ENCODE results near the gene SGIP1. TPM values are rescaled to one million over a fixed set of nuclear protein-coding genes. Genes with fewer than 3 reads are reported as not detected.

Gene SGIP1
- polyA plus RNA-seq, 3 donors, result not detected

DNA sequence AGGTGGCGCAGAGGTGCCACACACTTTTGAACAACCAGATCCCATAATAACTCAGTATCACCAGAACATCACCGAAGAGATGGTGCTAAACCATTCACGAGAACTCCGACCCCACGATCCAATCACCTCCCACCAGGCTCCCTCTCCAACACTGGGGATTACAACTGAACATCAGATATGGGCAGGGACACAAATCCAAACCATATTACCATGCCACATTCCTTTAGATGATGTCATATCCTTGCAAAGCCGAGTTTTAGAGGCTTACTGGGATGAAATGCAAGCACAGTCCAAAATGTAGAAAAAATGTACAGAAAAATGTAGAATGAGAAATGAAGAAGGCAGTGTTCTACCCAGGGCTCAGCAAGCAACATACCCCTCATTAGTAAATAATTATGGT is 64.7 kb downstream of the SGIP1 start:
- TF ChIP-seq, protein P1, sequence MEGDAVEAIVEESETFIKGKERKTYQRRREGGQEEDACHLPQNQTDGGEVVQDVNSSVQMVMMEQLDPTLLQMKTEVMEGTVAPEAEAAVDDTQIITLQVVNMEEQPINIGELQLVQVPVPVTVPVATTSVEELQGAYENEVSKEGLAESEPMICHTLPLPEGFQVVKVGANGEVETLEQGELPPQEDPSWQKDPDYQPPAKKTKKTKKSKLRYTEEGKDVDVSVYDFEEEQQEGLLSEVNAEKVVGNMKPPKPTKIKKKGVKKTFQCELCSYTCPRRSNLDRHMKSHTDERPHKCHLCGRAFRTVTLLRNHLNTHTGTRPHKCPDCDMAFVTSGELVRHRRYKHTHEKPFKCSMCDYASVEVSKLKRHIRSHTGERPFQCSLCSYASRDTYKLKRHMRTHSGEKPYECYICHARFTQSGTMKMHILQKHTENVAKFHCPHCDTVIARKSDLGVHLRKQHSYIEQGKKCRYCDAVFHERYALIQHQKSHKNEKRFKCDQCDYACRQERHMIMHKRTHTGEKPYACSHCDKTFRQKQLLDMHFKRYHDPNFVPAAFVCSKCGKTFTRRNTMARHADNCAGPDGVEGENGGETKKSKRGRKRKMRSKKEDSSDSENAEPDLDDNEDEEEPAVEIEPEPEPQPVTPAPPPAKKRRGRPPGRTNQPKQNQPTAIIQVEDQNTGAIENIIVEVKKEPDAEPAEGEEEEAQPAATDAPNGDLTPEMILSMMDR (IDR thresholded peaks at IDR 0.05), result no peak
- Histone ChIP-seq H3K36me3 (replicated peaks in 1 of 2; ENCODE audit: control insufficient read depth in 1 of 2, insufficient read depth in 2 of 2, low read length in 2 of 2) (no peaks in the 10 kb centered on the region), H3K4me3 (replicated peaks in 1 of 3; ENCODE audit: low read depth in 2 of 3, low read length in 3 of 3) (no peak overlapping the region), H3K79me2 (ENCODE audit: insufficient read depth, low read length) (no peaks in the 10 kb centered on the region), H3K4me2 (replicated peaks; ENCODE audit: extremely low read depth, low read length, poor library complexity, severe bottlenecking) (no peak overlapping the region), H3K9me3 (replicated peaks in 1 of 2; ENCODE audit: control insufficient read depth in 1 of 2, insufficient read depth in 1 of 2, low read length in 2 of 2) (no peaks in the 10 kb centered on the region), H3K4me1 (ENCODE audit: control insufficient read depth in 1 of 2, insufficient read depth in 2 of 2, low read length in 2 of 2) (no peaks in the 10 kb centered on the region), H3K27me3 (ENCODE audit: control insufficient read depth in 2 of 2, insufficient read depth in 2 of 2, low read length in 2 of 2) (no peaks in the 10 kb centered on the region), H2AFZ (ENCODE audit: insufficient read depth, low read depth, low read length, poor library complexity, severe bottlenecking) (no peak overlapping the region), H3K9ac (ENCODE audit: insufficient read depth, low read length, poor library complexity, severe bottlenecking) (no peak overlapping the region), H3K27ac (ENCODE audit: low read depth in 1 of 2, low read length in 2 of 2) (no peak overlapping the region), H4K20me1 (ENCODE audit: insufficient read depth, low read length) (no peaks in the 10 kb centered on the region)
- 100% methylated on average over 4 of the region's 6 CpGs for WGBS (ENCODE audit: insufficient coverage)
- H3K36me3 Mint-ChIP-seq, result no peaks in the 10 kb centered on the region
- H3K27ac Mint-ChIP-seq, result peak overlapping the region in 1 of 7 donors; percentile 49
- H3K4me3 Mint-ChIP-seq, result no peak overlapping the region
- H3K4me1 Mint-ChIP-seq, result no peaks in the 10 kb centered on the region
- no peak for DNase-seq
- peaks cover 0 to 4% (median 2%) of the 10 kb centered on the region in 3 donors for H3K27me3 Mint-ChIP-seq (ENCODE audit: low read depth in 3 of 3)
- intact Hi-C loops (cut with micrococcal nuclease), result no loop called here
- H3K9me3 Mint-ChIP-seq, result peaks cover 0 to 7% (median 3%) of the 10 kb centered on the region in 7 donors

DNA sequence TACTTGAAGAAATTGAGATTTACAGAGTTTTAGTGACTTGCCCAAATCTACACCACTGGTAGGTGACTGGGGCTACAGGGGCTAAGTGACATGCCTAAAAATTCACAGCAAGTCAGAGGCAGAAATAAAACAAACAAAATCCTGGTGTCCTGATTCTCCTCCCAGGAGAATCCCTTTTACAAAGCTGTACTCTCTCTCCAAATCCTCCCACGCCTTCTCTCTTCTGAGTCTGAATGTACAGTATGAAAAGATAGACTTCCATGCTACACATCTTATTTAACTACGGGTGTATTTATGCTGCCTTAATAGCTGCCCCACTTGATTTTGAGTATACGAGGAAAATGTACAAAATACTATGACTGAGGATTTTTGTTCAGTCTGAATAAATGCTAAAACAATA is 65.4 kb downstream of the SGIP1 start:
- Histone ChIP-seq H3K9ac (ENCODE audit: insufficient read depth, low read length, poor library complexity, severe bottlenecking) (no peak overlapping the region), H3K4me3 (replicated peaks in 1 of 3; ENCODE audit: low read depth in 2 of 3, low read length in 3 of 3) (no peak overlapping the region), H3K4me1 (ENCODE audit: control insufficient read depth in 1 of 2, insufficient read depth in 2 of 2, low read length in 2 of 2) (no peaks in the 10 kb centered on the region), H3K27me3 (ENCODE audit: control insufficient read depth in 2 of 2, insufficient read depth in 2 of 2, low read length in 2 of 2) (no peaks in the 10 kb centered on the region), H3K79me2 (ENCODE audit: insufficient read depth, low read length) (no peaks in the 10 kb centered on the region), H3K9me3 (replicated peaks in 1 of 2; ENCODE audit: control insufficient read depth in 1 of 2, insufficient read depth in 1 of 2, low read length in 2 of 2) (no peaks in the 10 kb centered on the region), H2AFZ (ENCODE audit: insufficient read depth, low read depth, low read length, poor library complexity, severe bottlenecking) (no peak overlapping the region), H3K27ac (ENCODE audit: low read depth in 1 of 2, low read length in 2 of 2) (no peak overlapping the region), H3K4me2 (replicated peaks; ENCODE audit: extremely low read depth, low read length, poor library complexity, severe bottlenecking) (no peak overlapping the region), H4K20me1 (ENCODE audit: insufficient read depth, low read length) (no peaks in the 10 kb centered on the region), H3K36me3 (replicated peaks in 1 of 2; ENCODE audit: control insufficient read depth in 1 of 2, insufficient read depth in 2 of 2, low read length in 2 of 2) (no peaks in the 10 kb centered on the region)
- TF ChIP-seq, protein P1 (IDR thresholded peaks at IDR 0.05), result no peak
- no peaks in the 10 kb centered on the region for H3K4me1 Mint-ChIP-seq
- intact Hi-C loops (cut with micrococcal nuclease), result no loop called here
- no peak for DNase-seq
- WGBS (ENCODE audit: insufficient coverage), result no CpG with 5 or more reads among the region's 3 CpGs
- H3K36me3 Mint-ChIP-seq, result no peaks in the 10 kb centered on the region
- peaks cover 0 to 4% (median 2%) of the 10 kb centered on the region in 3 donors for H3K27me3 Mint-ChIP-seq (ENCODE audit: low read depth in 3 of 3)
- H3K4me3 Mint-ChIP-seq, result no peak overlapping the region
- peaks cover 0 to 7% (median 3%) of the 10 kb centered on the region in 7 donors for H3K9me3 Mint-ChIP-seq
- H3K27ac Mint-ChIP-seq, result no peak overlapping the region

Measured in CD14-positive monocyte (primary cell).